ENCODE measurements around the gene NNAT. TPM values are rescaled to one million over a fixed set of nuclear protein-coding genes. Genes with fewer than 3 reads are reported as not detected.

Gene NNAT
- total RNA-seq, 1 donor from 2014 or later, result 0.83 TPM

DNA sequence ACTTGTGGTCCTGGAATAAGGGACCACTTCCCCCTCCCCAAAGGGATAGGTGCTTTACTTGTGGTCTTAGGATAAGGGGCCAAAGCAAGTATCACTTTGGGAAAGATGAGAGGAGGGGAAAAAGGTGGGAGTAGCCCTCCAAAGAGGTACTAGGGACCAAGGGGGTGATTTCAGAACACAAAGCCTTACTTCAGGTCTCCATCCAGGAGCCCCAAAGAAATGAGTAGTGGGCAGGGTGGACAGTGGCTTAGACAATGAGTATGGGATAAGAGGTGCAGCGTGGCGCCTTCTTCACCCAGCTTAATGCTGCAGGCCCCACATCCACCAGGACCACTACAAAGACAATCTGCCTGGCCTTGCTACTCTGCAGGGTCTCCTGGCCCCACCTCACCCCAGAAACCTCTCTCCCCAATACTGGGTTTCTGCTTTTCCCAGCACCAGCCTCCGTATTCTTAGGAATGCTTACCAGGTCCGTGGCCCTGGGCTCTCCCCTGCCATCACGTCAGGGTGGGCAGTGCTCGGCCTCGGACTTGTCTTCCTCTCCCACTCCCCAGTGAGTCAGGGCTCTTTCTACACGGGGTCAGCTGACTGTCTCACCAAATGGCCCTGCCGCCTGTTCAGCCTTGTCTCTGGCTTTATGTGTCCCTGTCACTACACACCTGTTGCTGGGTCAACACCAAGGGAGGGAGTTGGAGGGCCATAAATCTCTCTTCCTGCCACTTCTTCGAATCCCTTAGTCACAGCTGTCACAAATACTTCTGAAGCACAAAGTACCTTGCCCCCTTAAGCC lies 3.1 kb downstream of the NNAT start:
- Histone ChIP-seq H3K27me3 (ENCODE audit: low read depth) (peaks cover 3% of the 10 kb centered on the region), H3K36me3 (no peaks in the 10 kb centered on the region), H3K4me3 (no peak overlapping the region), H3K27ac (no peak overlapping the region), H3K9me3 (no peaks in the 10 kb centered on the region), H3K4me1 (peaks cover 76% of the 10 kb centered on the region)
- DNase-seq (no peak), ATAC-seq (no peak)
- TF ChIP-seq, protein P1, sequence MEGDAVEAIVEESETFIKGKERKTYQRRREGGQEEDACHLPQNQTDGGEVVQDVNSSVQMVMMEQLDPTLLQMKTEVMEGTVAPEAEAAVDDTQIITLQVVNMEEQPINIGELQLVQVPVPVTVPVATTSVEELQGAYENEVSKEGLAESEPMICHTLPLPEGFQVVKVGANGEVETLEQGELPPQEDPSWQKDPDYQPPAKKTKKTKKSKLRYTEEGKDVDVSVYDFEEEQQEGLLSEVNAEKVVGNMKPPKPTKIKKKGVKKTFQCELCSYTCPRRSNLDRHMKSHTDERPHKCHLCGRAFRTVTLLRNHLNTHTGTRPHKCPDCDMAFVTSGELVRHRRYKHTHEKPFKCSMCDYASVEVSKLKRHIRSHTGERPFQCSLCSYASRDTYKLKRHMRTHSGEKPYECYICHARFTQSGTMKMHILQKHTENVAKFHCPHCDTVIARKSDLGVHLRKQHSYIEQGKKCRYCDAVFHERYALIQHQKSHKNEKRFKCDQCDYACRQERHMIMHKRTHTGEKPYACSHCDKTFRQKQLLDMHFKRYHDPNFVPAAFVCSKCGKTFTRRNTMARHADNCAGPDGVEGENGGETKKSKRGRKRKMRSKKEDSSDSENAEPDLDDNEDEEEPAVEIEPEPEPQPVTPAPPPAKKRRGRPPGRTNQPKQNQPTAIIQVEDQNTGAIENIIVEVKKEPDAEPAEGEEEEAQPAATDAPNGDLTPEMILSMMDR (IDR thresholded peaks at IDR 0.05), result no peak
- intact Hi-C loops (cut with DNase I), result no loop called here

DNA sequence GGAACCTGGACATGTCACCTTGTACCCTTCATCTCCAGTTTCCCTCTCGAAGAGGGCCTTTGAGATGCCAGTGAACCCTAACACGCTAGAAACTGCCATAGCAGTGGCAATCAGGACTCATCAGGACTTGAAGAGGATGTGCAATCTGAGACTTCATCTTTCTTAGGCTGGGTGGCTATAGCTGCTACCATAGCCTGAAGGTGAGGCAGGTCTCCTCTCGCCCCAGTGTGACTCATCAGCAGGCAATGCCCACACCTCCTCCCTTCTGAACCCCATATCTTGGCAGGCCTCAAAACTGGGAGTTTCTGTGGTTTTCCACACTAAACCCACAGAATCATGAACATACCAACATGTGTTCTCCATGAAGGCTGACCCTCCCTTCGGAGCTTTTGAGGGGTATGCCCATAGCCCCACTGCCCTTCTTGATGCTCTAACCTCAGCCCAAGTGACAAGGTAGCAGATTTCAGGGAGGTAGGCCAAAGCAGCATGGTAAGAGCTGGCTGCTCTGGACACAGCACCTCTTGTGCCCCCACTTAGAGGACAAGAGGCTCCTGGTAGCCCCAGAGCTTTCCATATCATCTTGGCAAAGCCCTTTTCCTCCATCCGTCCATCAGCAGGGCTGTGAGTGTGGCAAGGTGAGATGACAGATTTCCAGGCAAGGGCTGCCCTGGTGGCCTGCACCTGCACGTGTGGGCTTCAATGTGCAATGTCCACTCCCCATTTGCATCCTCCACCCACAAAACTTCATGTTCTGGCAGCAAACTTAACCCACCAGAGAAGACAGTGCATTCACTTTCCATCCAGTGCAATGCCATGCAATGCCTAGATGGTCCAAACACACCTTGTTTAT lies 4.0 kb downstream of the NNAT start:
- intact Hi-C loops (cut with DNase I), result no loop called here
- H3K27ac ChIP-seq, result no peak overlapping the region
- H3K9me3 ChIP-seq, result no peaks in the 10 kb centered on the region
- peaks cover 66% of the 10 kb centered on the region for H3K4me1 ChIP-seq
- H3K27me3 ChIP-seq (ENCODE audit: low read depth), result peaks cover 3% of the 10 kb centered on the region
- DNase-seq, result no peak
- H3K4me3 ChIP-seq, result no peak overlapping the region
- TF ChIP-seq, protein P1 (IDR thresholded peaks at IDR 0.05), result no peak
- no peak for ATAC-seq
- H3K36me3 ChIP-seq, result no peaks in the 10 kb centered on the region

DNA sequence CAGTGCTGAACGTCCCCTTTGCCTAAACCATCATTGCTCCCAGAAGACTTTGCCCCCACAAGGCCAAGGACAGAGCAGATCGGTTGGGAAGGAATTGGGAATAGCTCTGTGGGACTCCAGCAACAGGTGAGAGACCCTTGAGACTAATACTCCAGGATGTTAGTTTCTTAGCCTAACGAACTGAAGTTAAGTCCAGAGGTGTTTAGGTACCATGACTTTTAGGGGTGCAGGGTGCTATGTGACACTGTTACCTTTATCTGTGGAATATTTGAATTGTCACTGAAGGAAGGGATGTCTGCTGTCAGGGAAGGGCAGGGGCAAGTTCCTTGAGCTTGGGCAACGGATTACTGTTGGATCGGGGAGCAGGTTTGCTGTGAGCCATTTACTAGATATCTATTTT lies 4.8 kb downstream of the NNAT start:
- intact Hi-C loops (cut with DNase I), result no loop called here
- TF ChIP-seq, protein P1 (IDR thresholded peaks at IDR 0.05), result no peak
- Histone ChIP-seq H3K4me1 (peaks cover 61% of the 10 kb centered on the region), H3K4me3 (peak overlapping the region; percentile 74), H3K27me3 (ENCODE audit: low read depth) (peaks cover 3% of the 10 kb centered on the region), H3K27ac (peak overlapping the region; percentile 97), H3K9me3 (no peaks in the 10 kb centered on the region), H3K36me3 (no peaks in the 10 kb centered on the region)
- no peak for DNase-seq
- no peak for ATAC-seq

DNA sequence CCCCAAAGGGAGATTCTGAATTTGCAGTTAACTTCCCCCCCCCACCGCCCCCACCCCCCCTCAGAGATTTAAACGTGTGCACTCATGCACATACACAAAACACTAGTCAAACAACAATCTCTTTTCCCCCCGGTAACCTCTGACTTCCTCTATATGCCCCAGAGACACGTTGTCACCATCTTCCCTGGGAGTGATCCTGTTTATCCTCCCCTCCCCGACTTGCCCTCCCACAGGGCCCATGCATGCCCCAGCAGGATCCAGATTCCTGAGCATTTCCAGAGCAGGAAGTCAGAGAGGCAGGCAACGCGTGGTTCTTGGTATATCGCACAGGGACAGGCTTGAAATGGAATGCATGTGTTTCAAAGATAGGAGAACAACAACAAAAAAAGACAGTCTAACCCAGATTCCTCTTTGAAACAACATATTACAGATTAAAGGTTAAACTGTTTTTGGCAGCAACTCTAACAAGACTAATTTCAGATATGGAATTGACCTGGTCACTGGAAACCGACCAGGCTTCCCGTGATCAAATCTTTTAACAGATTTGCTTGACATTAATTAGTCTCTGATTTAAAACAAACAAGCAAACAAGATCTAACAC lies 5.3 kb downstream of the NNAT start:
- no peak for DNase-seq
- intact Hi-C loops (cut with DNase I), result no loop called here
- ATAC-seq, result no peak

More for the DNA sequence above, 5.3 kb downstream of the NNAT start:
- peaks cover 3% of the 10 kb centered on the region for H3K27me3 ChIP-seq (ENCODE audit: low read depth)
- TF ChIP-seq, protein P1 (IDR thresholded peaks at IDR 0.05), result no peak
- peak overlapping the region; percentile 74 for H3K4me3 ChIP-seq
- H3K27ac ChIP-seq, result peak overlapping the region; percentile 97
- no peaks in the 10 kb centered on the region for H3K36me3 ChIP-seq
- H3K9me3 ChIP-seq, result no peaks in the 10 kb centered on the region
- H3K4me1 ChIP-seq, result peaks cover 57% of the 10 kb centered on the region
